GM12864 (cell line): Measurements from ENCODE around the gene LARP4.
"Not testable (repeated sequence)": the region's sequence is repeated elsewhere in the genome, so short reads cannot be mapped to it uniquely, and the experiment has no call there.

ENCODE experiments used
- DNase-seq: peaks from one replicate; pipeline ENCODE4 v3.0.0-alpha.2; 2011; ENCODE audit warnings: low read depth
- H3K4me3 ChIP-seq: 2 replicates; pipeline ENCODE4 v1.5.1; 2011; ENCODE audit warnings: mild to moderate bottlenecking, low read depth, low read length, control low read depth
- CTCF ChIP-seq: IDR thresholded peaks from 2 replicates; pipeline ENCODE4 v1.5.1; 2011; ENCODE audit warnings: low read depth, mild to moderate bottlenecking, moderate library complexity, low read length, control low read depth, inconsistent platforms; ENCODE audit errors: missing control alignments

Gene LARP4

GRCh38 chr12:50387972-50388478 is 12.7 kb upstream of the LARP4 start:
- no peak for TF ChIP-seq CTCF
- H3K4me3 ChIP-seq, result no peak overlapping the region
- DNase-seq, result no peak

- not testable (repeated sequence) for H3K4me3 ChIP-seq, DNase-seq
These were observed 11.9 kb upstream of the LARP4 start for GRCh38 chr12:50388793-50389192.

GRCh38 chr12:50390316-50390741 is 10.4 kb upstream of the LARP4 start:
- no peak for DNase-seq
- no peak overlapping the region for H3K4me3 ChIP-seq
- TF ChIP-seq CTCF, result no peak

GRCh38 chr12:50394469-50395029 is 6.1 kb upstream of the LARP4 start:
- no peak for TF ChIP-seq CTCF
- H3K4me3 ChIP-seq, result no peak overlapping the region
- no peak for DNase-seq

- TF ChIP-seq CTCF, result no peak
- no peak overlapping the region for H3K4me3 ChIP-seq
- DNase-seq, result no peak
These were observed 3.5 kb upstream of the LARP4 start for GRCh38 chr12:50397117-50397650.

- H3K4me3 ChIP-seq, result no peak overlapping the region
- no peak for TF ChIP-seq CTCF
- DNase-seq, result no peak
These were observed 1.8 kb upstream of the LARP4 start for GRCh38 chr12:50398931-50399330.

GRCh38 chr12:50400104-50400637 is 514 bp upstream of the LARP4 start:
- no peak for DNase-seq
- no peak for TF ChIP-seq CTCF
- peak overlapping the region; percentile 98 for H3K4me3 ChIP-seq
